ENCODE results near the gene ZNF407. TPM values are rescaled to one million over a fixed set of nuclear protein-coding genes. Genes with fewer than 3 reads are reported as not detected.

The ZNF407 gene
- polyA plus RNA-seq, 1 experiment: 2.8 TPM

GRCh38 chr18:74714791-74715190 lies 117.1 kb downstream of the ZNF407 start:
- Histone ChIP-seq H3K4me3 (ENCODE audit: low read depth, low read length) (no peak overlapping the region), H3K27me3 (ENCODE audit: control insufficient read depth, insufficient read depth, low read length) (no peaks in the 10 kb centered on the region), H3K36me3 (ENCODE audit: control insufficient read depth, insufficient read depth, low read length) (no peaks in the 10 kb centered on the region)
- ChIA-PET POLR2A (no interaction called here), CTCF (no interaction called here)
- TF ChIP-seq, protein P1, sequence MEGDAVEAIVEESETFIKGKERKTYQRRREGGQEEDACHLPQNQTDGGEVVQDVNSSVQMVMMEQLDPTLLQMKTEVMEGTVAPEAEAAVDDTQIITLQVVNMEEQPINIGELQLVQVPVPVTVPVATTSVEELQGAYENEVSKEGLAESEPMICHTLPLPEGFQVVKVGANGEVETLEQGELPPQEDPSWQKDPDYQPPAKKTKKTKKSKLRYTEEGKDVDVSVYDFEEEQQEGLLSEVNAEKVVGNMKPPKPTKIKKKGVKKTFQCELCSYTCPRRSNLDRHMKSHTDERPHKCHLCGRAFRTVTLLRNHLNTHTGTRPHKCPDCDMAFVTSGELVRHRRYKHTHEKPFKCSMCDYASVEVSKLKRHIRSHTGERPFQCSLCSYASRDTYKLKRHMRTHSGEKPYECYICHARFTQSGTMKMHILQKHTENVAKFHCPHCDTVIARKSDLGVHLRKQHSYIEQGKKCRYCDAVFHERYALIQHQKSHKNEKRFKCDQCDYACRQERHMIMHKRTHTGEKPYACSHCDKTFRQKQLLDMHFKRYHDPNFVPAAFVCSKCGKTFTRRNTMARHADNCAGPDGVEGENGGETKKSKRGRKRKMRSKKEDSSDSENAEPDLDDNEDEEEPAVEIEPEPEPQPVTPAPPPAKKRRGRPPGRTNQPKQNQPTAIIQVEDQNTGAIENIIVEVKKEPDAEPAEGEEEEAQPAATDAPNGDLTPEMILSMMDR (IDR thresholded peaks at IDR 0.05; ENCODE audit: insufficient read depth, low read depth, low read length): no peak
- DNase-seq (ENCODE audit: low read depth): no peak

DNA sequence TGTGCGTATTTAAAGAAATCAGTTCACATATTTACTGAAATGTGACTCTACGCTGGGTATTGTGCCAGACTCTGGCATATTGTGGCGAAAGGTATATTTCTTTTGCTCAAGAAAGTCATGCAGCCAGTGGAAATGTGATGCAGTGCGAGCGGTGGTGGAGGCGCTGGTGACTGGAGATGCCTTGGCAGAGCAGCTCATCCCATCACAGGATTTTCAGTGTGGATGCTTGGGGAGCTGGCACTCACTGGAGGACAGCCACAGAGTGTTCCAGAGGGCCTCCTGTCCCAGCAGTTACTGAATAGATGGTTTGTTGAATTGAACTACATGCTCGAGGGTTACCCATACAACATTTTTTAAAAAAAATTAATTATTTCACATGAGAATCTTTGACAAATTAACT lies 117.6 kb downstream of the ZNF407 start:
- CTCF ChIA-PET: no interaction called here
- POLR2A ChIA-PET: no interaction called here
- H3K4me3 ChIP-seq (ENCODE audit: low read depth, low read length): no peak overlapping the region
- TF ChIP-seq, protein P1 (IDR thresholded peaks at IDR 0.05; ENCODE audit: insufficient read depth, low read depth, low read length): no peak
- H3K36me3 ChIP-seq (ENCODE audit: control insufficient read depth, insufficient read depth, low read length): no peaks in the 10 kb centered on the region
- no peak for DNase-seq (ENCODE audit: low read depth)
- H3K27me3 ChIP-seq (ENCODE audit: control insufficient read depth, insufficient read depth, low read length): no peaks in the 10 kb centered on the region

DNA sequence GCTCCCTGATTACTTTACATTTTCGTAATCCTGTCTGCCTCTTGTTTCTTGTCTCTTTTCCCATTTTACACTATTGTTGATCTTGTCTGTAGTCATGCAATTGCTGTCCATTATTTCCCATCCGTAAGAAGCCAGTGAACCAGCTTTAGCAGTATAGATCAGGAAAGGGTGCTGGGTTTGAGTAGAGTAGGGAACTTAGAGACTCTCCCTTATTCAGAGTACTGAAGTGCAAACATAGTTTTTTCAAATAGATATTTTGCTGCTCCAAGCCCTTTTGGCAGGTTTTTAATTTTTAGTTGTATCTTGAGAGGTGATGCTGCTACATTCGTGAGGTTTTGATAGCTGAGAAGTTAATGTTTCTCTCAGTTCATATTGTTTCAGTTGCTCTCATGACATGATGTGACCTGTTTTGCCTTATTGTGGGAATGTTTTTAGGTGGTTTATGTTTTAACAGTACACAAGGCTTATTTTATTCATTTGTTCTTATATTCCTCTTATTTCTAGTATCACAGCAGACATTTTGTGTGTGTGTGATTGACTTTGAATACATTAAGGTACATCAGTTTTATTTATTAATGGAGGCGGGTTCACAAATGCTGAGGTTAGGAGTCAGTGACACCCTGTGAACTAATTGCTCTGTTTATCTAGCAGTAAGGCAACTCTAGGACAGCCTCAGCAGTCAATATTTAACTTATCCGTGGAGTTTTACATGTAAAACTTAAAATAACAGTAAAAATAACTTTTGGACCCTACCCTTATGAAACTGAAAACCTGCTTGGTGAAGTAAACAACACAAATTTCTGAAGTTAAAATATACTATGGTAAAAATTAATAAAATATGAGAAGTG lies 118.4 kb downstream of the ZNF407 start:
- ChIA-PET CTCF (no interaction called here), POLR2A (no interaction called here)
- Histone ChIP-seq H3K4me3 (ENCODE audit: low read depth, low read length) (no peak overlapping the region), H3K27me3 (ENCODE audit: control insufficient read depth, insufficient read depth, low read length) (no peaks in the 10 kb centered on the region), H3K36me3 (ENCODE audit: control insufficient read depth, insufficient read depth, low read length) (no peaks in the 10 kb centered on the region)
- DNase-seq (ENCODE audit: low read depth): no peak
- TF ChIP-seq, protein P1 (IDR thresholded peaks at IDR 0.05; ENCODE audit: insufficient read depth, low read depth, low read length): no peak

DNA sequence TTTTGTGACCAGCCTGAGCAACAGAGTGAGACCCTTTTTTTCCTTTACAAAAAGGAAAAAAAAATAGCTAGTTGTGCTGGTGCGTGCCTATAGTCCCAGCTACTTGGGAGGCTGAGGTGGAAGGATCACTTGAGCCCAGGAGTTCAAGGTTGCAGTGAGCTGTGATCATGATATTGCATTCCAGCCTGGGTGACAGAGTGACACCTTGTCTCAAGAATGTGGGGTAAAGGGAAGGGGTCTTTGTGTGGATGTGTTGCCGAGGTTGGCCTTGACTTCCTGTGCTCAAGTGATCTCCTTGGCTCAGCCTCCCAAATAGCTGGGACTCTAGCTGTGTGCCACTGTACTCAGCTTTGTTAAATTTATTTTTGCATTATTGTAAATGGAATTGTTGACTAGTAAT lies 120.6 kb downstream of the ZNF407 start:
- DNase-seq (ENCODE audit: low read depth): no peak
- Histone ChIP-seq H3K4me3 (ENCODE audit: low read depth, low read length) (no peak overlapping the region), H3K27me3 (ENCODE audit: control insufficient read depth, insufficient read depth, low read length) (no peaks in the 10 kb centered on the region), H3K36me3 (ENCODE audit: control insufficient read depth, insufficient read depth, low read length) (no peaks in the 10 kb centered on the region)
- TF ChIP-seq, protein P1 (IDR thresholded peaks at IDR 0.05; ENCODE audit: insufficient read depth, low read depth, low read length): no peak
- CTCF ChIA-PET: no interaction called here
- POLR2A ChIA-PET: interaction anchor here (0.6 kb wide), 1 partner anchor 29 kb away, joined by 3 read pairs; no protein-coding TSS in a partner anchor

DNA sequence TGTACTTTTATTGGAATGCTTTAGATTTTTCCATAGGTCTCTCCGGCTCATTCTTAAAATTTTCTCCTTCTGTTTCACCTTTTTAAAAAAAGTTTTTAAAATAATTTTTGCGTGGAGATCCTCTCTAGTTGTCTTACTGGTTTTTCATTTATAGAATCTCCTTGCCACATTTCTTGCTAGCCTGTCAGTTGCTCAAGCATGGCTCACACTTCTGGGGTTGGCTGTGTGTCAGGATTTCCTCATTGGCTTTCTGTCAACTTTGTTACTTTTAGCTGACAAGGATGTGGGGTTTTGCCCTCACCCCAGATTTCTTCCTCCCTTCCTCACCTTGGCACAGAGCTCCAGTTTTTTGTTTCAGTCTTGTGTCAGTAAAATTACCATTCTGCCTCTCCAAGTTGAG lies 124.6 kb downstream of the ZNF407 start:
- POLR2A ChIA-PET: no interaction called here
- no peak for DNase-seq (ENCODE audit: low read depth)

More for the DNA sequence above, 124.6 kb downstream of the ZNF407 start:
- H3K36me3 ChIP-seq (ENCODE audit: control insufficient read depth, insufficient read depth, low read length): no peaks in the 10 kb centered on the region
- CTCF ChIA-PET: interaction anchor here (0.7 to 1.4 kb wide), 4 partner anchors 8 to 33 kb away, joined by 3 read pairs; no protein-coding TSS in a partner anchor
- no peak overlapping the region for H3K4me3 ChIP-seq (ENCODE audit: low read depth, low read length)
- TF ChIP-seq, protein P1 (IDR thresholded peaks at IDR 0.05; ENCODE audit: insufficient read depth, low read depth, low read length): no peak
- no peaks in the 10 kb centered on the region for H3K27me3 ChIP-seq (ENCODE audit: control insufficient read depth, insufficient read depth, low read length)
